HG03354 (cell line): Measurements from ENCODE around the gene GALNT8.
"Not testable (repeated sequence)": the region's sequence is repeated elsewhere in the genome, so short reads cannot be mapped to it uniquely, and the experiment has no call there.

Experiments
- ATAC-seq: cut with Tn5 transposase; IDR thresholded peaks from one replicate; pipeline ENCODE4 v1.9.1; 2021; ENCODE audit warnings: mild to moderate bottlenecking; ENCODE audit not compliant: unreplicated experiment, poor library complexity, severe bottlenecking

Gene GALNT8

GRCh38 chr12:4738541-4738940, 18.3 kb downstream of the GALNT8 start:
- ATAC-seq, result no peak

DNA sequence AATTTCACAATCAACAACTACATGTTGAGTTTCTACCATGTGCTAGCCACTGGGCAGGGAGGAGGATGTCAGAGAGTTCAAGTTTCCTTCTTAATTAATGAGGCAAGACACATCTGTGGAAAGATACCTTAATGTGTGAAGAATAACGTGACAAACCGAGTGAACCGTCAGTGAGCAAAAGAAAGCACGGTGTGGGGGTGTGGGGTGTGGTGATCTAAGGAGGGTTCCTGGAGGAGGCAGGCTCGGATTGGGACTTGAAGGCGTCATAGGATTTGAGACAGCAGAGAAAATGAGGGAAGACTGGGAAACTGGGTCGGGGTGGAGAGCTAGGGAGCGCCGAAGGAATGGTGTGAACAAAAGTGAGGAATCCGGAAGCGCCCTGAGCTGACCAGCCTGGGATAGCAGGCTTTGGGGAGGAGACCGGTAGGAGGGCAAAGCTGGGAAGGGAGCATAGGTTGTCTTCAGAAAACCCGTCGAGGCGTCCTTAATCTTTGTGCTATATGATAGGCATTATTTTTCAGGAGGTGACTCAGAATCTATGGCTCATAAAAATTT, 22.3 kb downstream of the GALNT8 start:
- no peak for ATAC-seq

DNA sequence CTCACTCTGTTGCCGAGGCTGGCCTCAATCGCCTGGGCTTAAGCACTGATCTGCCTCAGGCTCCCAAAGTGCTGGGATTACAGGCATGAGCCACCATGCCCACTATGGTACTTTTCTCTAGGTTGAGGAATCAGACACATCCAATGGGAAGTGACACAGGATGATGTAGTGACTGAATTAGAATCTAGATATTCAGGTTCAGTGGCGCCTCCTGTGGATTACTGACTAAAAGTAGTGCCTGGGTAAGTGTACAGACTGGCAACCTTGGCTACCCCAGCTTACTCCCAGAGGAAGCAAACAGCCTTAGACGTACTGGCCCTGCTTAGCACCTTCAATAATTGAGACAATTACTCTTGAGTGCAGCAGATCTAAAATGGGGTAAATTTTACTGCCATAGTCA, 22.8 kb downstream of the GALNT8 start:
- ATAC-seq, result no peak

GRCh38 chr12:4744709-4745108, 24.5 kb downstream of the GALNT8 start:
- ATAC-seq, result no peak

GRCh38 chr12:4745249-4745648, 25.0 kb downstream of the GALNT8 start:
- no peak for ATAC-seq

GRCh38 chr12:4751654-4752053, 31.5 kb downstream of the GALNT8 start:
- not testable (repeated sequence) for ATAC-seq

GRCh38 chr12:4762773-4763172, 42.6 kb downstream of the GALNT8 start:
- no peak for ATAC-seq

- ATAC-seq, result no peak
These were observed 43.3 kb downstream of the GALNT8 start for GRCh38 chr12:4763549-4763948.

- ATAC-seq, result no peak
These were observed 46.2 kb downstream of the GALNT8 start for GRCh38 chr12:4766445-4766844.

DNA sequence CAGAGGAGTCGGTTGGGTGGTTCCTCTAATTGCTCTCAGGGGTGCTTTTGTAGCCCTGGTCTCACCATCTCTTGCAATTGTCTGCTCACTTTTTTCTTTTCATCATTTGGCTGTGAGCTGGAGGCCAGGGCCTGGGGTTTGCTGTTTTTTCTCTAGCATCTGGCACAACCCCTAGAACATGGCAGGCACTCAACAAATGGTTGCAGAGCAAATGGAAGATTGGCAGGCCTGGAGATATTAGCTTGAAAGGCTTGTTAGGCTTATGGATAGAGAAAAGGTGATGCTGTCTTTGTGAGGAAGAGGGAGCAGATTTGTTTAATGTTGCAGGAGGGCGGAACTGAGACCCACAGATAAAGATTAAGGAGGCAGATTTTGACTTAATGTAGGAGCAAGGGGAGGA, 47.0 kb downstream of the GALNT8 start:
- no peak for ATAC-seq

- no peak for ATAC-seq
These were observed 48.1 kb downstream of the GALNT8 start for GRCh38 chr12:4768341-4768740.

DNA sequence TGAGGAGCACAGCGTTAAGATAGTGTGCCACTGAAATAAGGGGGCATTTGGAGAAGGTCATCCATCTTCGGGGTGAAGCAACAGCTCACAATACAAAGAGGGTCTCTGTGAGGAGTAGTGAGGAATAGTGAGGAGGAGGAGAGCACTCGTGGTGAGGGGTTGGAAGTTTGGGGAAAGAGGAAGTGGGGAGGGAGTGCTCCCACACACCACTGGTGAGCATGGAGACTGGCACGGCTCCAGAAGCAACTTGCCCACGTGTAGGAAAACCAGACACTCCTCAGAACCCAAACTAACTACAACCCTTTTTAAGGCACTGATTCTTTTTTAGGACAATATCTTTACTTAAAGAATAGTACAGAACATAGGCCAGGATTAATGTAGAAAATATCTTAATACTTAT, 48.9 kb downstream of the GALNT8 start:
- ATAC-seq, result no peak

- no peak for ATAC-seq
These were observed 51.2 kb downstream of the GALNT8 start for GRCh38 chr12:4771172-4771959.

GRCh38 chr12:4771960-4772566, 51.9 kb downstream of the GALNT8 start:
- no peak for ATAC-seq

DNA sequence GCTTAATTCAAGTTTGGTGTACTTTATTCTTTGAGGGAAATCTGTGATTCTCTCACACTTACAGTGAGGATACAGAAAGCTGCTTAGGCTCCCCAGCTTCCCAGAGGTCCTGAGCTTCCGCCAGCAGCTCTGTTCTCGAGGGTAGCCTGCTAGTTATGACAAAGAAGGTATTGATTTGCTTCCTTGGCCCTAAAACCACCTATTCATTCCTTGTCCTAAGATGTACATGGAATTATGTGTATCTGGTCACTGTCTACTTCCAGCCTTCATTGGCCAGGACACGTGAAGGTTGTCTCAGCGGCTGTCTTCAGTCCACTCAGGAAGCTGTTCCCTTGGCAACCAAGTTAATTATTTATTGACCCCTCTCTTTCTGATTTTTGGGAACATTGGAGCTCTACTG, 55.7 kb downstream of the GALNT8 start:
- ATAC-seq, result no peak

- ATAC-seq, result no peak
These were observed 59.5 kb downstream of the GALNT8 start for GRCh38 chr12:4779749-4780148.

DNA sequence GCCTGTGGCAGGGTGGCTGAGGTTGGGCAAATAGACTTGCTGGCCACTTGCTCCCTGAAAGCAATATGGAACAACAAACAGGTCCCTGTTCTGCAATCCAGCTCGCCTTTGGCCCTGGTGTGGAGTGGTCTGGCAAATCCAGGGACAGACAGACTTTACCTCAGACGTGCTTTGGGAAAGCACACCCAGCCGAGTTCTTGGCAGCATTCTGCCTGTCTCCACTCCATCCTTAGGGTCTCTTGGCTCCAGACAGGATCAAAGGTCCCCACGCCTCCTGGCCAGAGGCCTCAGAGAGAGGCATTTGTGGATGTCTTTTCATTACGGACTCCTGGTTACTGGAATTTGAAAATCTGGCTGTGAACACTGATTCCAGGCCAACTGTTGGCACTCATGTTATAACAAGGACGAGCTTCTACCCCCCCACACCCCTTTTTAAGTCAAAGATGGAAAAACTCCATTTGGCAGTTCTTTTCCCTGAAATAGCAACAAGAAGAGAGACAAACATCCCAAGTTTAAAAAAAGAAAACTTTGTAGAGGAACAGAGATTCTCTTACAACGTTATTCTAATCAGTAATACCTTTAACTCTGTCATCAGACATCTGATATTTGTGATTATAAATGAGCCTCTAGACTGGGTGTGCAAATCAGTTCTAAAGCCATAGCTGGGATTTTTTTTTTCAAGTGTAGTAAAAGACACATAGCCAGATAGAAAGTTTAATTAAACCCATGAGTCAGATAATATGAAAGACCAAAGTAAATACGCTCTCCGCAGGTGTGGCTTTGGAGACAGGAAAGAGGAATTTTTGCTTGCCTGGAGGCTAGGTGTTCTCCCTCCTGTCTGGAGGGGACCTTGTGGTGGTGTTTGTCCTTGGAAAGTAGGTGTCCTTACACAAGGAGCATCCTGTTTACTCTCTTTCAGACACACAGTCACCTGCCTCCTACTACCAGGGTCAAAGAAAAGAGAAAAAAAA, 60.7 kb downstream of the GALNT8 start:
- no peak for ATAC-seq

GRCh38 chr12:4784404-4785054, 64.3 kb downstream of the GALNT8 start:
- ATAC-seq, result no peak

- no peak for ATAC-seq
These were observed 66.6 kb downstream of the GALNT8 start for GRCh38 chr12:4786795-4787194.

GRCh38 chr12:4787965-4788364, 67.8 kb downstream of the GALNT8 start:
- ATAC-seq, result no peak
